CD4-positive, CD25-positive, alpha-beta regulatory T cell (primary cell): ENCODE results near the gene LETMD1. TPM values are rescaled to one million over a fixed set of nuclear protein-coding genes. Genes with fewer than 3 reads are reported as not detected.

Experiments used
- ATAC-seq, 2 donors: fragments of 150-1000 bp; cut with Tn5 transposase; one replicate each; pipeline ENCODE4 v1.10.0; 2021; ENCODE audit warnings: low read depth in 2 of 2, moderate number of reproducible peaks in 2 of 2, moderate library complexity in 1 of 2
- DNase-seq, 3 donors: peaks; one replicate each; pipeline versions ENCODE4 v3.0.0 to v3.0.0-alpha.2; 2012 to 2022; ENCODE audit warnings: mixed read lengths in 1 of 3
- H3K27ac ChIP-seq: one replicate; pipeline ENCODE4 v1.7.0; 2013; ENCODE audit warnings: mild to moderate bottlenecking, low read length; ENCODE audit not compliant: insufficient read depth, poor library complexity, severe bottlenecking
- H3K27me3 ChIP-seq: one replicate; pipeline ENCODE4 v1.7.0; 2013; ENCODE audit warnings: low read length; ENCODE audit not compliant: control insufficient read depth, insufficient read depth
- H3K36me3 ChIP-seq: one replicate; pipeline ENCODE4 v1.7.0; 2013; ENCODE audit warnings: mild to moderate bottlenecking, low read length, moderate library complexity; ENCODE audit not compliant: control insufficient read depth, insufficient read depth
- H3K4me1 ChIP-seq: 2 replicates; pipeline ENCODE4 v1.7.0; 2013; ENCODE audit warnings: mild to moderate bottlenecking, low read length; ENCODE audit not compliant: insufficient read depth, control insufficient read depth, poor library complexity, severe bottlenecking
- H3K4me3 ChIP-seq: one replicate; pipeline ENCODE4 v1.7.0; 2013; ENCODE audit warnings: low read depth, mild to moderate bottlenecking, low read length, moderate library complexity
- H3K9me3 ChIP-seq, 2 experiments: 1 replicate in 1 of 2; 2 replicates in 1 of 2; pipeline ENCODE4 v1.7.0; 2013; ENCODE audit warnings: low read length in 2 of 2, mild to moderate bottlenecking in 1 of 2, moderate library complexity in 1 of 2; ENCODE audit not compliant: control insufficient read depth in 2 of 2
- H3K27ac Mint-ChIP-seq, 3 donors: one replicate each; pipeline ENCODE4 v1.8.0; 2020 to 2022; ENCODE audit warnings: mild to moderate bottlenecking in 3 of 3, mixed read lengths in 3 of 3, moderate library complexity in 2 of 3
- H3K27me3 Mint-ChIP-seq: one replicate; pipeline ENCODE4 v1.8.0; 2022; ENCODE audit warnings: mild to moderate bottlenecking, mixed read lengths
- H3K36me3 Mint-ChIP-seq: one replicate; pipeline ENCODE4 v1.8.0; 2020; ENCODE audit warnings: mixed read lengths
- H3K4me1 Mint-ChIP-seq, 4 donors: one replicate each; pipeline ENCODE4 v1.8.0; 2020 to 2022; ENCODE audit warnings: mixed read lengths in 4 of 4, mild to moderate bottlenecking in 1 of 4
- H3K4me3 Mint-ChIP-seq, 4 donors: one replicate each; pipeline ENCODE4 v1.8.0; 2020 to 2022; ENCODE audit warnings: mild to moderate bottlenecking in 4 of 4, mixed read lengths in 4 of 4, moderate library complexity in 3 of 4
- H3K9me3 Mint-ChIP-seq, 7 donors: one replicate each; pipeline ENCODE4 v1.8.0; 2020 to 2022; ENCODE audit warnings: mixed read lengths in 7 of 7, mild to moderate bottlenecking in 3 of 7, moderate library complexity in 2 of 7
- polyA plus RNA-seq, 4 donors: library from polyadenylated mRNA; unstranded; fragments of 300-500 nt; fragmentation: Illumina TruSeq; gene quantifications; one replicate each; pipeline ENCODE4 v1.2.3, GENCODE V29; 2021
- total RNA-seq: library from RNA; stranded (reverse); gene quantifications from one replicate; pipeline ENCODE4 v1.2.3, GENCODE V29; 2022

LETMD1 gene
- total and polyA plus RNA-seq, 5 donors from 2014 or later: 25.3 to 55.9 (median 36.1) TPM

DNA sequence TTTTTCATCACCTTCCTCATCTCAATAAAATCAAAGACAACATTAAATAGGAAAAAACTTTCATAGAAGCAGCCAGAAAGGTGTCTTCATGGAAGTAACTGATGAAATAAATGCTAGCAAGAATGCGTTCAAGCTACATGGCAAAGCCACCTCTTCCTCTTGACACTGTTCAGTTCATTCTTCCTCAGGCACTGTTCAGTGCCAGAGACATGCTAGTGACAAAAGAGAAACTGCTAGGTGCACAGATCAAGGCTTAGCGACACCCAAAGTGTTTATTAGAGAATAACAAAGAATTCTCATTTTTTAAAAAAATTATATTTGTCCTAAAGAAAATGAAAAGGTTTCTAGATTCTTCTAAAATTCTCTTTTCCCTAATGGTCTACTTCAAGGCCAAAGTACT lies 29.2 kb upstream of the LETMD1 start:
- H3K9me3 ChIP-seq: no peaks in the 10 kb centered on the region
- no peaks in the 10 kb centered on the region for H3K9me3 Mint-ChIP-seq
- H3K4me1 Mint-ChIP-seq: peaks cover 15 to 50% (median 36%) of the 10 kb centered on the region in 4 donors
- H3K27me3 Mint-ChIP-seq: no peaks in the 10 kb centered on the region
- H3K4me1 ChIP-seq: peaks cover 20% of the 10 kb centered on the region
- H3K4me3 ChIP-seq: no peak overlapping the region
- H3K4me3 Mint-ChIP-seq: no peak overlapping the region
- H3K36me3 Mint-ChIP-seq: no peaks in the 10 kb centered on the region
- ATAC-seq: no peak
- H3K36me3 ChIP-seq: no peaks in the 10 kb centered on the region
- no peaks in the 10 kb centered on the region for H3K27me3 ChIP-seq
- no peak for DNase-seq
- no peak overlapping the region for H3K27ac ChIP-seq
- peak overlapping the region in 1 of 3 donors; percentile 44 for H3K27ac Mint-ChIP-seq

DNA sequence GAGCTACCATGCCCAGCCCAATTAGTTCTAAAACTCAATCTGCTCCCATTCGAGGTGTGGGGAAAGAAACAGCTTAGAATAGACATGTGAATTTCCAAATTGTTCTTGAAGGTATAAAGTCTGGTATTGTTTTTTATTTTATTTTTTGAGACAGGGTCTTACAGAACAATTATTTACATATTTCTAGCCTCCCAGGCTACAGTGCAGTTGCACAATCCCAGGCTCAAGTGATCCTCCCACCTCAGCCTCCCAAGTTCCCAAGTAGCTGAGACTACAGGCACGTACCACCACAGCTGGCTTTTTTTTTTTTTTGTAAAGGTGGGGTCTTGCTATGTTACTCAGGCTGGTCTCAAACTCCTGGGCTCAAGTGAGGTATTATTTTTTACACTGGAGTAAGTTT lies 28.2 kb upstream of the LETMD1 start:
- ATAC-seq (no peak), DNase-seq (no peak)
- no peaks in the 10 kb centered on the region for H3K27me3 ChIP-seq
- no peak overlapping the region for H3K4me3 Mint-ChIP-seq
- no peaks in the 10 kb centered on the region for H3K27me3 Mint-ChIP-seq
- no peak overlapping the region for H3K4me3 ChIP-seq
- H3K4me1 ChIP-seq: peaks cover 30% of the 10 kb centered on the region
- no peaks in the 10 kb centered on the region for H3K9me3 ChIP-seq
- no peak overlapping the region for H3K27ac Mint-ChIP-seq
- H3K36me3 ChIP-seq: no peaks in the 10 kb centered on the region
- peaks cover 24 to 60% (median 44%) of the 10 kb centered on the region in 4 donors for H3K4me1 Mint-ChIP-seq
- H3K27ac ChIP-seq: no peak overlapping the region
- no peaks in the 10 kb centered on the region for H3K36me3 Mint-ChIP-seq
- H3K9me3 Mint-ChIP-seq: no peaks in the 10 kb centered on the region

DNA sequence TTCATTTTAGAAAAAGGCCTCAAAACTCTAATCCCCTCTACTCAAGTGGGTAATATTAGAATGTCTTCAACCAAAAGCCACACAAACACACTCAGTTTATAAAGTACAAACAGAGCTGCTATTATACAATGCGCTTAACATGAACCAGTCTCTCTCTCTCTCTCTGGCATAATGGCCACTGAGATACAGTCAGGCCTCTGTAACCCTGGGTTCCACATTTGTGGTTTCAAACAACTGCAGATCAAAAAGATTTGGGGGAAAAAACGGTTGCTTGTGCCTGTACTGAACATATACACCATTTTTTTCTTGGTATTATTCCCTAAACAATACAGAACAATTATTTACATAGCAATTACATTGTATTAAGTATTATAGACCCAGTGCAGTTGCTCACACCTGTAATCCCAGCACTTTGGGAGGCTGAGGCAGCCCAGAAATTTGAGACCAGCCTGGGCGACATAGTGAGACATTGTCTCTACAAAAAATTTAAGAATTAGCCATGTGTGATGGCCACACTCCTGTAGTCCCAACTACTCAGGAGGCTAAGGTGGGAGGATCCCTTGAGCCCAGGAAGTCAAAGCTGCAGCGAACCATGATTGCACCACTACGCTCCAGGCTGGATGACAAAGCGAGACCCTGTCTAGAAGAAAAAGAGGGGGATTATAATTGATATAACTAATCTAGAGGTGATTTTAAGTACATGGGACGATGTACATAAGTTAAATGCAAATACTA lies 27.5 kb upstream of the LETMD1 start:
- H3K9me3 ChIP-seq: no peaks in the 10 kb centered on the region
- no peak overlapping the region for H3K4me3 ChIP-seq
- Mint-ChIP-seq H3K9me3 (no peaks in the 10 kb centered on the region), H3K4me1 (peaks cover 29 to 64% (median 51%) of the 10 kb centered on the region in 4 donors), H3K4me3 (peak overlapping the region in 3 of 4 donors; percentile 22 to 45 (median 33)), H3K27me3 (no peaks in the 10 kb centered on the region), H3K36me3 (no peaks in the 10 kb centered on the region), H3K27ac (peak overlapping the region; percentile 33 to 44 (median 38))
- peaks cover 36% of the 10 kb centered on the region for H3K4me1 ChIP-seq
- no peak overlapping the region for H3K27ac ChIP-seq
- H3K36me3 ChIP-seq: no peaks in the 10 kb centered on the region
- no peak for DNase-seq
- no peak for ATAC-seq
- H3K27me3 ChIP-seq: no peaks in the 10 kb centered on the region

DNA sequence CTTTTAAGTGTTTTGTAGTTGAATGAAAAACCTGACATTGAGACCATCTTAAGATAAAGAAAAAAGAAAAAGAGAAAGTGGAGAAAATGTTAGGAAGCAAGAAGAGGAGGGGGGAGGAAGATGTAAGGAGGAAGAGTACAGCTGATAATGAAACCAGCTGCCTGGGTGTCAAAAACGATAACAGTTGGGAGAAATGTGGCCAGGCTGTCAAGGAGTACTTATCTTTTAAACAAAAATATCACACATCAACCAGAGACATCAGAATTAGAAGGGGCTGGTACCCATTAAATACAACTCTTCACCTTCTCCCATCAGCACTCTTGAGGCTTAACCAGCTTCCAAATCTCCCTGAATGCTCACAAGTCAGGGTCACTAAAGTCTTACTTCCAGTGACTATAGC lies 26.4 kb upstream of the LETMD1 start:
- H3K27me3 Mint-ChIP-seq: no peaks in the 10 kb centered on the region
- no peaks in the 10 kb centered on the region for H3K9me3 Mint-ChIP-seq
- peak overlapping the region in 3 of 4 donors; percentile 2 to 52 (median 5) for H3K4me3 Mint-ChIP-seq
- Histone ChIP-seq H3K36me3 (no peaks in the 10 kb centered on the region), H3K9me3 (no peaks in the 10 kb centered on the region), H3K4me3 (no peak overlapping the region), H3K27me3 (no peaks in the 10 kb centered on the region), H3K27ac (no peak overlapping the region), H3K4me1 (peaks cover 47% of the 10 kb centered on the region)
- ATAC-seq (no peak), DNase-seq (peak in 1 of 3 donors; percentile 19)
- peak overlapping the region in 2 of 3 donors; percentile 66 to 72 for H3K27ac Mint-ChIP-seq
- peaks cover 29 to 70% (median 56%) of the 10 kb centered on the region in 4 donors for H3K4me1 Mint-ChIP-seq
- H3K36me3 Mint-ChIP-seq: no peaks in the 10 kb centered on the region

DNA sequence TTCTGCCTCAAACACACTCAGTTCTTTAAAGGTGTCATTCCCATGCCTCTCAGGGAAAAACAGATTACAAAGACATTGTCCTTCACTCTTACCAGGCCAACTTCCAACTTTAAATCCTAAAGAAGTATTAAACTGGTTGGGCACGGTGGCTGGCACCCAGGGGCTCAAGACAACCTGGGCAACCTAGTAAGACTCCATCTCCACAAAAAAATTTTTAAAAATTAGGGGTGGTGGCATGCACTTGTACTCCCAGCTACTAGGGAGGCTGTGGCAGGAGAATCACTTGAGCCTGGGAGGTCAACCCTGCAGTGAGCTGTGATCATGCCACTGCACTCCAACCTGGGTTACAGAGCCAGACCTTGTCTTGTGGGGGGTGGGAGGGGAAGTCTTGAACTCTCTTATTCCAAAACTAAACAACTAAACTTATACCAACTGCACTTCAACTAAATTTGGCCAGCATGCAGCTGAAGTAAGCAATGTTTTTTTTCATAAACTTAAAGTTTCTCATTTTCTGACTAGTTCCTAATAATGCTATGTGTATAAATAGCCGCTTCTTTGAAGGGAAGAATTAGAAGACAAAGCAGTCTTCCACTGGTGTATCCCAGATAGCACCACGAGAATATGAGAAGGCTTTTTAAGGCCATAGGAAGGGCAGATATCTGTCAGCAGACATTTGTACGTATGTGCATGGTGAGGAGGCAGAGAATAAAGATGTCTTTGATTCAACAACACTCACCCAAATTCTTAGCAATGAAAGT lies 24.3 kb upstream of the LETMD1 start:
- no peak for DNase-seq
- peaks cover 23 to 76% (median 56%) of the 10 kb centered on the region in 4 donors for H3K4me1 Mint-ChIP-seq
- peak overlapping the region; percentile 92 to 99 (median 97) for H3K27ac Mint-ChIP-seq
- peak overlapping the region; percentile 87 for H3K27ac ChIP-seq
- H3K36me3 Mint-ChIP-seq: no peaks in the 10 kb centered on the region
- ATAC-seq: no peak
- peak overlapping the region; percentile 90 for H3K4me3 ChIP-seq
- H3K27me3 Mint-ChIP-seq: peaks cover 4% of the 10 kb centered on the region
- peaks cover 3% of the 10 kb centered on the region for H3K27me3 ChIP-seq
- H3K9me3 ChIP-seq: no peaks in the 10 kb centered on the region
- no peaks in the 10 kb centered on the region for H3K36me3 ChIP-seq
- H3K9me3 Mint-ChIP-seq: no peaks in the 10 kb centered on the region
- H3K4me1 ChIP-seq: peaks cover 48% of the 10 kb centered on the region
- H3K4me3 Mint-ChIP-seq: peak overlapping the region; percentile 93 to 100 (median 98)

DNA sequence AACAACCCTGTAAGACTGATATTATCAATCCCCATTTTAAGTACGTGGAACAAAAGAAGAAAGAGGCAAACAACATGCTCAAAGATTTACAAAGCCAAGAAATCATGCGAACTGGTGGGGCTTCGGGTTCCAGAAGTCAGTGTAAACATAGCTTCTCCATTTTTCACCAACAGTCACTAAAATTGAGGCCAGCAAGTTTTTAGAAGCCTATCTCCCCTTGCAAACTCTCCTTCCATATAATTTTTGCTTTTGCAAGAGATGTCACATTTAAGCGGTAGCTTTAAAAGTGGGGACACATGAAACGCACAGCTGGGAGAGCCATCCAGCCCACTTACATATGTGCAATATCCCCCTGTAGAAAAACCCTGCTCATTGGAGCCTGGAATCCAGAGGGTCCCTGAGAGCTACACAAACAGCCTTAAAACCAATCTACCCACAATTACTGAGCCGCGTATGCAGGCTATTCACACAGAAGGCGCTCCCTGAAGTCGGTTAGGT lies 22.7 kb upstream of the LETMD1 start:
- ATAC-seq (peak in 1 of 2 donors; percentile 7), DNase-seq (no peak)
- no peaks in the 10 kb centered on the region for H3K9me3 ChIP-seq
- peak overlapping the region; percentile 93 to 100 (median 98) for H3K4me3 Mint-ChIP-seq
- H3K4me3 ChIP-seq: peak overlapping the region; percentile 90
- peaks cover 46% of the 10 kb centered on the region for H3K4me1 ChIP-seq
- H3K27ac ChIP-seq: peak overlapping the region; percentile 87
- peaks cover 6% of the 10 kb centered on the region for H3K27me3 Mint-ChIP-seq
- H3K36me3 ChIP-seq: no peaks in the 10 kb centered on the region
- peaks cover 18 to 68% (median 51%) of the 10 kb centered on the region in 4 donors for H3K4me1 Mint-ChIP-seq
- no peaks in the 10 kb centered on the region for H3K36me3 Mint-ChIP-seq
- peak overlapping the region; percentile 92 to 99 (median 97) for H3K27ac Mint-ChIP-seq
- peaks cover 3% of the 10 kb centered on the region for H3K27me3 ChIP-seq
- no peaks in the 10 kb centered on the region for H3K9me3 Mint-ChIP-seq

DNA sequence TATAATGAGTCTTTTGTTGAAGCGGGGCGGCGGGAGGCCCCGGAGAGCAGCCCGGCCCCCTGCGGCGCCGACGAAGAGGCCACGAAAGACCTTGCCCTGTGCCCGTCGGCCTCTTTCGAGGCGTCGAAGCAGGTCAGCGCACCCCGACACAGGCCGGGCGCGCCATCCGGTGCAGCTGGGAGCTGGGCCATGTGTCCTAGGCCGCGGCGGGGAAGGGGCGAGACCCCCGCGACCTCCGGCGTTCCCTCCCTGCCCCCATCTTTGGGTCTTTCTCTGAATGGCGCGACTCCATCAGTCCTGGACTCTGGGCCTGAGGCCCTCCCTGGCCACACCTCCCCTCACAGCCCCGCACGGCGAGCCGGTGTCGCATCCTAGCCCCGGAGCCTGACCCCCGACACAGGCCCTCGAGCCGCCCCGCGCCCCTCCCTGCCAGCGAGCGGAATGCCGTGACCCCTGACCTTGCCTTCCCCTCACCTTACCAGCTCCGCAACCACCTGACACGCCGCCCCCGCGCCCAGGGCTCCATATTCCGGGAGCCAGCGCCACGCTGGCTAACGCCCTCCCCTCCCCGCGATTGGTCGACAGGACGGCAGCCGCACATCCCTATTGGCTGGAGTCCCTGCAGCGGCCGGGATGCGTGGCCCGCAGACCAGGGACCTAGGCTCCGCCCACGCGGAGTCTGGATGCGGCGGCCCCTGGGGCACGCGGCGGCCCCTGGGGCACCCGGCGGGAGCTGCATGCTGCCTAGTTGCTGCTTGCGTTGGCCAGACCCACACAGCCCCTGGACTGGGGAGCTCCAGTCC lies 22.1 kb upstream of the LETMD1 start, which contains the start of gene SLC11A2:
SLC11A2 (minus strand) TSS at position 549 of the 803 bp plus-strand sequence. CDS start 15,656 bp downstream, outside the sequence.
- Histone ChIP-seq H3K36me3 (no peaks in the 10 kb centered on the region), H3K4me1 (peaks cover 44% of the 10 kb centered on the region), H3K4me3 (peak within 1 kb of the TSS; percentile 90), H3K27ac (peak within 1 kb of the TSS; percentile 87), H3K9me3 (no peaks in the 10 kb centered on the region), H3K27me3 (peaks cover 3% of the 10 kb centered on the region)
- DNase-seq (peak; percentile 86 to 94 (median 89)), ATAC-seq (peak; percentile 93 to 94)
- Mint-ChIP-seq H3K27ac (peak within 1 kb of the TSS; percentile 92 to 99 (median 97)), H3K4me1 (peaks cover 16 to 62% (median 44%) of the 10 kb centered on the region in 4 donors), H3K27me3 (peaks cover 6% of the 10 kb centered on the region), H3K4me3 (peak within 1 kb of the TSS; percentile 93 to 100 (median 98)), H3K36me3 (no peaks in the 10 kb centered on the region), H3K9me3 (no peaks in the 10 kb centered on the region)
